GM19438 (cell line): Measurements from ENCODE around the gene FKBP1C.
"Not testable (repeated sequence)": the region's sequence is repeated elsewhere in the genome, so short reads cannot be mapped to it uniquely, and the experiment has no call there.

Experiments
- ATAC-seq: cut with Tn5 transposase; IDR thresholded peaks from one replicate; pipeline ENCODE4 v1.9.1; 2021; ENCODE audit warnings: low read depth; ENCODE audit not compliant: unreplicated experiment

Gene FKBP1C

GRCh38 chr6:63211343-63211742 is at the start of gene FKBP1C:
Gene FKBP1C (plus strand): TSS chr6:63211469.
- not testable (repeated sequence) for ATAC-seq

GRCh38 chr6:63164047-63164803 is 47.0 kb upstream of the FKBP1C start:
- ATAC-seq = not testable (repeated sequence)

- ATAC-seq = no peak
Measured at GRCh38 chr6:63174173-63174572, 37.1 kb upstream of the FKBP1C start.

- no peak for ATAC-seq
Measured at GRCh38 chr6:63176181-63176580, 35.1 kb upstream of the FKBP1C start.

- ATAC-seq = no peak
Measured at GRCh38 chr6:63180367-63180766, 30.9 kb upstream of the FKBP1C start.

- no peak for ATAC-seq
Measured at GRCh38 chr6:63186970-63187369, 24.3 kb upstream of the FKBP1C start.

- ATAC-seq = no peak
Measured at GRCh38 chr6:63188828-63189227, 22.4 kb upstream of the FKBP1C start.

- ATAC-seq = no peak
Measured at GRCh38 chr6:63193324-63193723, 17.9 kb upstream of the FKBP1C start.

- no peak for ATAC-seq
Measured at GRCh38 chr6:63197741-63198140, 13.5 kb upstream of the FKBP1C start.

GRCh38 chr6:63213325-63213724 is 2.1 kb downstream of the FKBP1C start:
- no peak for ATAC-seq

- ATAC-seq = no peak
Measured at GRCh38 chr6:63214816-63215215, 3.5 kb downstream of the FKBP1C start.

GRCh38 chr6:63224179-63224578 is 12.9 kb downstream of the FKBP1C start:
- ATAC-seq = no peak

- not testable (repeated sequence) for ATAC-seq
Measured at GRCh38 chr6:63225987-63226386, 14.7 kb downstream of the FKBP1C start.

GRCh38 chr6:63227928-63228894 is 16.9 kb downstream of the FKBP1C start:
- not testable (repeated sequence) for ATAC-seq

- not testable (repeated sequence) for ATAC-seq
Measured at GRCh38 chr6:63230027-63230426, 18.8 kb downstream of the FKBP1C start.

- not testable (repeated sequence) for ATAC-seq
Measured at GRCh38 chr6:63230511-63230910, 19.2 kb downstream of the FKBP1C start.

- peak; percentile 62 for ATAC-seq
Measured at GRCh38 chr6:63236398-63236817, 25.1 kb downstream of the FKBP1C start.

- ATAC-seq = no peak
Measured at GRCh38 chr6:63245420-63245819, 34.2 kb downstream of the FKBP1C start.

- no peak for ATAC-seq
Measured at GRCh38 chr6:63245909-63246308, 34.6 kb downstream of the FKBP1C start.

- ATAC-seq = no peak
Measured at GRCh38 chr6:63246581-63246980, 35.3 kb downstream of the FKBP1C start.

GRCh38 chr6:63249875-63250482 is 38.7 kb downstream of the FKBP1C start:
- ATAC-seq = no peak
